ENCODE results near the gene RASGRF2.

The RASGRF2 gene

GRCh38 chr5:81213070-81213469, 252.9 kb downstream of the RASGRF2 start:
- DNase-seq = no peak

- no peak for DNase-seq
These were observed 254.7 kb downstream of the RASGRF2 start for GRCh38 chr5:81214848-81215247.

GRCh38 chr5:81216152-81216551, 256.0 kb downstream of the RASGRF2 start:
- DNase-seq = no peak

GRCh38 chr5:81219389-81219788, 259.2 kb downstream of the RASGRF2 start:
- no peak for DNase-seq

- no peak for DNase-seq
These were observed 262.1 kb downstream of the RASGRF2 start for GRCh38 chr5:81222285-81222684.

- no peak for DNase-seq
These were observed 265.3 kb downstream of the RASGRF2 start for GRCh38 chr5:81225463-81225862.

- DNase-seq = no peak
These were observed 266.1 kb downstream of the RASGRF2 start for GRCh38 chr5:81226286-81226685.

GRCh38 chr5:81226949-81227348, 266.8 kb downstream of the RASGRF2 start:
- no peak for DNase-seq

- no peak for DNase-seq
These were observed 267.9 kb downstream of the RASGRF2 start for GRCh38 chr5:81228084-81228483.

GRCh38 chr5:81230416-81230815, 270.3 kb downstream of the RASGRF2 start:
- no peak for DNase-seq

GRCh38 chr5:81232464-81233079, 272.4 kb downstream of the RASGRF2 start:
- DNase-seq = no peak

GRCh38 chr5:81233080-81233634, 273.0 kb downstream of the RASGRF2 start, which contains the start of gene CKMT2:
CKMT2 (plus strand) TSS chr5:81233322; CDS start chr5:81251133, 17,811 bp downstream.
- DNase-seq = no peak

GRCh38 chr5:81234299-81234698, 274.1 kb downstream of the RASGRF2 start:
- no peak for DNase-seq

GRCh38 chr5:81234801-81235200, 274.6 kb downstream of the RASGRF2 start:
- DNase-seq = no peak

- no peak for DNase-seq
These were observed 275.3 kb downstream of the RASGRF2 start for GRCh38 chr5:81235287-81236072.

- no peak for DNase-seq
These were observed 278.3 kb downstream of the RASGRF2 start for GRCh38 chr5:81238460-81238859.

GRCh38 chr5:81239613-81240012, 279.4 kb downstream of the RASGRF2 start:
- no peak for DNase-seq

- no peak for DNase-seq
These were observed 280.8 kb downstream of the RASGRF2 start for GRCh38 chr5:81241001-81241400.

- no peak for DNase-seq
These were observed 281.9 kb downstream of the RASGRF2 start for GRCh38 chr5:81241961-81242648.

GRCh38 chr5:81242906-81243436, 282.8 kb downstream of the RASGRF2 start:
- DNase-seq = no peak

GRCh38 chr5:81244451-81244850, 284.3 kb downstream of the RASGRF2 start:
- no peak for DNase-seq

- no peak for DNase-seq
These were observed 285.7 kb downstream of the RASGRF2 start for GRCh38 chr5:81245871-81246235.

- DNase-seq = no peak
These were observed 286.5 kb downstream of the RASGRF2 start for GRCh38 chr5:81246697-81247096.
